Ovary (tissue), 9 donors: ENCODE measurements around the gene GALNT12. TPM values are rescaled to one million over a fixed set of nuclear protein-coding genes. Genes with fewer than 3 reads are reported as not detected.

Source experiments
- DNase-seq, 5 donors: peaks; one replicate each; pipeline ENCODE4 v3.0.0-alpha.2; 2019 to 2020
- H3K27ac ChIP-seq, 2 donors: fragments of 200-600 bp; one replicate each; pipeline versions ENCODE4 v1.5.1 to v1.8.0; 2019 to 2022
- H3K27me3 ChIP-seq: fragments of 200-600 bp; one replicate; pipeline ENCODE4 v1.8.0; 2022
- H3K36me3 ChIP-seq: fragments of 200-600 bp; sonication (generic); one replicate; pipeline ENCODE4 v1.5.1; 2019
- H3K4me1 ChIP-seq: one replicate; pipeline ENCODE4 v1.8.1; 2013; ENCODE audit warnings: mild to moderate bottlenecking, moderate library complexity; ENCODE audit not compliant: insufficient read depth
- H3K4me3 ChIP-seq: fragments of 200-600 bp; sonication (generic); one replicate; pipeline ENCODE4 v1.5.1; 2017
- H3K9me3 ChIP-seq, 2 donors: fragments of 200-600 bp in 1 of 2; sonication (generic) in 1 of 2; one replicate each; pipeline versions ENCODE4 v1.5.1 to v1.8.1; 2013 to 2019; ENCODE audit warnings: mild to moderate bottlenecking in 1 of 2, moderate library complexity in 1 of 2
- EP300 ChIP-seq: sonication (generic); formaldehyde crosslinking; IDR thresholded peaks from one replicate; pipeline ENCODE4 v1.6.1; 2017; ENCODE audit warnings: antibody characterized with exemption
- POLR2A ChIP-seq: fragments of 450-650 bp; IDR thresholded peaks from one replicate; pipeline ENCODE4 v1.6.1; 2017; ENCODE audit warnings: antibody characterized with exemption, mild to moderate bottlenecking, moderate library complexity
- WGBS, 3 donors: extraction: QIAGEN DNeasy Blood & Tissue Kit in 1 of 3; methylation state at CpG; one replicate each; pipeline versions ENCODE4 v1.1.5 to v1.1.7; 2013 to 2017; 5-methylcytosine and 5-hydroxymethylcytosine counted together
- intact Hi-C, 4 donors: fragments of 100-400 bp; cut with DNase I; formaldehyde crosslinking; loops; one replicate each; pipeline versions ENCODE4 v1.11.0 to v1.15.1; 2022 to 2023
- polyA plus RNA-seq, 2 donors: library from polyadenylated mRNA; stranded (reverse); fragments of 200-250 nt in 1 of 2; fragments of 350-450 nt in 1 of 2; fragmentation: Illumina TruSeq in 1 of 2; extraction: RNeasy Lipid Tissue Mini Kit (QIAGEN cat#74804) in 1 of 2; gene quantifications; one replicate each; pipeline ENCODE4 v1.2.3, GENCODE V29; 2013 to 2014
- total RNA-seq, 7 donors: library from RNA; depleted of rRNA in 2 of 7; stranded (reverse); fragments of >200 nt in 2 of 7; fragmentation: NEBNext Ultra II Directional in 3 of 7; extraction: Animal tissue kit (Norgen Biotek cat#: 25700) in 3 of 7; gene quantifications; one replicate each; pipeline versions ENCODE4 v1.1.0 to v1.2.4, GENCODE V29; 2016 to 2023
- TF ChIP-seq, protein P1 (sequence below), 3 donors: fragments of 450-650 bp in 2 of 3; fragments of 200-600 bp in 1 of 3; IDR thresholded peaks; one replicate each; pipeline versions ENCODE4 v1.5.1 to v1.8.0; 2016 to 2022; ENCODE audit warnings: antibody characterized with exemption in 3 of 3, mild to moderate bottlenecking in 1 of 3
- donor health status: DM: no; HTN: no; CAD: no; lungs with moderate emphysema.
- donor health status: DM: no; HTN: no; CAD: no.
- donor health status: Bipolar disorder and iron deficiency.
- donor health status: DM: yes; HTN: yes; CAD: no.
- donor health status: DM: no; HTN: no; CAD: no.
- donor health status: DM: yes; HTN: yes; CAD: no.

The GALNT12 gene
- total and polyA plus RNA-seq, 9 donors = 0.23 to 7.0 (median 1.4) TPM

DNA sequence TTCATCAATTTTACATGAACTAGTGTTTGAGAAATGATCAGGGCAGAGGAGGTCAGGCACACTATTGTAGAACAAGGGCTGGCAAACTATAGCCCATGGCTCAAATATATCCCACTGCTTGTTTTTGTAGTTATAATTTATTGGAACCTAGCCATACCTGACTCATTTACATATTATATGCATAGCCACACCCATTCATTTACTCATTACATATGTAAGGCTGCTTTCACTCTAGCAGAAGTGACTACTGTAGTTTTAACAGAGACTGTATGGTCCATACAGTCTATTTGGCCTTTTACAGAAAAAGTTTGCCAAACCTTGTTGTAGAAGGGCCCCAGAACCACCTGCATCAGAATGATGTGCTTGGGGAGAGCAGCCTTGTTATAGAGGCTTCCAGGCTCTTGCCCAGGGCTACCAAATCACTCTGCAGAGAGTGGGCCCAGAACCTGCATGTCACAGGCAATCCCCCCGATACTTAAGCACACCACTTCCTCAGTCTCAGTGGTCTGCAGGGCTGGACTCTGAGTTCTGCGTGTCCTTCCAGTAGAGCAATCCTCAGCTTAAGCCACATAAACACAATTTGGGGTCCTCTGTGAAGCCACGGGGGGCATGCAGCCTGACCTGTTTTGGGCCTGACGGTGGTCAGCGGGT is 17.9 kb upstream of the GALNT12 start:
- H3K27ac ChIP-seq = no peak overlapping the region
- H3K4me1 ChIP-seq = no peaks in the 10 kb centered on the region
- intact Hi-C loops = no loop called here
- H3K9me3 ChIP-seq = no peaks in the 10 kb centered on the region
- no peaks in the 10 kb centered on the region for H3K36me3 ChIP-seq
- no peak overlapping the region for H3K4me3 ChIP-seq
- WGBS, 3 donors = 94 to 100% (median 97%) methylated on average over 5 of the region's 5 CpGs
- DNase-seq = no peak
- TF ChIP-seq POLR2A = no peak
- TF ChIP-seq, protein P1, sequence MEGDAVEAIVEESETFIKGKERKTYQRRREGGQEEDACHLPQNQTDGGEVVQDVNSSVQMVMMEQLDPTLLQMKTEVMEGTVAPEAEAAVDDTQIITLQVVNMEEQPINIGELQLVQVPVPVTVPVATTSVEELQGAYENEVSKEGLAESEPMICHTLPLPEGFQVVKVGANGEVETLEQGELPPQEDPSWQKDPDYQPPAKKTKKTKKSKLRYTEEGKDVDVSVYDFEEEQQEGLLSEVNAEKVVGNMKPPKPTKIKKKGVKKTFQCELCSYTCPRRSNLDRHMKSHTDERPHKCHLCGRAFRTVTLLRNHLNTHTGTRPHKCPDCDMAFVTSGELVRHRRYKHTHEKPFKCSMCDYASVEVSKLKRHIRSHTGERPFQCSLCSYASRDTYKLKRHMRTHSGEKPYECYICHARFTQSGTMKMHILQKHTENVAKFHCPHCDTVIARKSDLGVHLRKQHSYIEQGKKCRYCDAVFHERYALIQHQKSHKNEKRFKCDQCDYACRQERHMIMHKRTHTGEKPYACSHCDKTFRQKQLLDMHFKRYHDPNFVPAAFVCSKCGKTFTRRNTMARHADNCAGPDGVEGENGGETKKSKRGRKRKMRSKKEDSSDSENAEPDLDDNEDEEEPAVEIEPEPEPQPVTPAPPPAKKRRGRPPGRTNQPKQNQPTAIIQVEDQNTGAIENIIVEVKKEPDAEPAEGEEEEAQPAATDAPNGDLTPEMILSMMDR (IDR thresholded peaks at IDR 0.05) = no peak
- TF ChIP-seq EP300 = no peak
- H3K27me3 ChIP-seq = no peaks in the 10 kb centered on the region

DNA sequence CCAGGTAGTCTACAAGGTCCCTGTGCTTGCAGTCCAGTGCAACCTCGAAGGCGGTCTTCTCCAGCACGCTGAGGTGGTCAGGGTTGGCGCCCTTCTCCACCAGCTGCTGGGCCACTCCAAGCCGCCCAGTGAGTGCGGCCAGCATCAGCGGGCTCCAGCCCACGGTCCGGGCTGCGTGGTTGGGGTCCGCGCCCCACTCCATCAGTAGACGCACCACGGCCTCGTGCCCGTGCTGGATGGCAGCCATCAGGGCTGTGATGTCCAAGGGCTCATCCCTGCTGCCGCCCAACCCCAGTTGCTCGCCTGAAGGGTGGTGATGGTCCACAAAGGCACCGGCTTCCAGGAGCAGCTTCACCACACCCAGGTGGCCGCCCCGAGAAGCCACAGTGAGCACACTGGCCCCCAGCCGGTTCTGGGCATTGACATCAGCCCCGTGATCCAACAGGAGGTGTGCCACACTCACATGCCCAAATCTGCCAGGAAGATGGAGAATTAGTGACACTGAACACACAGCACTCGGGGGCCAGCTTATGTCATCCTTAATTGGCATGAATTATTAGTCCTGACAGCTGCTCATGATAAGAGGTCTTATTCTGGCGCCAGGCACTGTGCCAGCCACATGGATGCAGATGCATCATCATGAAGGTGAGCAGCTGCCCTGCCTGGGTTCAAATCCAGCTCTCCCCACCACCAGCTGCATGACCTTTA is 17.2 kb upstream of the GALNT12 start:
- Histone ChIP-seq H3K9me3 (no peaks in the 10 kb centered on the region), H3K36me3 (no peaks in the 10 kb centered on the region), H3K27ac (no peak overlapping the region), H3K27me3 (no peaks in the 10 kb centered on the region), H3K4me3 (no peak overlapping the region), H3K4me1 (peaks cover under 1% of the 10 kb centered on the region)
- intact Hi-C loops = no loop called here
- 89 to 94% (median 90%) methylated on average over 23 to 25 of the region's 25 CpGs for WGBS, 3 donors
- TF ChIP-seq, protein P1 (IDR thresholded peaks at IDR 0.05) = no peak
- TF ChIP-seq EP300 (no peak), POLR2A (no peak)
- DNase-seq = peak in 3 of 5 donors; percentile 31 to 44 (median 41)

DNA sequence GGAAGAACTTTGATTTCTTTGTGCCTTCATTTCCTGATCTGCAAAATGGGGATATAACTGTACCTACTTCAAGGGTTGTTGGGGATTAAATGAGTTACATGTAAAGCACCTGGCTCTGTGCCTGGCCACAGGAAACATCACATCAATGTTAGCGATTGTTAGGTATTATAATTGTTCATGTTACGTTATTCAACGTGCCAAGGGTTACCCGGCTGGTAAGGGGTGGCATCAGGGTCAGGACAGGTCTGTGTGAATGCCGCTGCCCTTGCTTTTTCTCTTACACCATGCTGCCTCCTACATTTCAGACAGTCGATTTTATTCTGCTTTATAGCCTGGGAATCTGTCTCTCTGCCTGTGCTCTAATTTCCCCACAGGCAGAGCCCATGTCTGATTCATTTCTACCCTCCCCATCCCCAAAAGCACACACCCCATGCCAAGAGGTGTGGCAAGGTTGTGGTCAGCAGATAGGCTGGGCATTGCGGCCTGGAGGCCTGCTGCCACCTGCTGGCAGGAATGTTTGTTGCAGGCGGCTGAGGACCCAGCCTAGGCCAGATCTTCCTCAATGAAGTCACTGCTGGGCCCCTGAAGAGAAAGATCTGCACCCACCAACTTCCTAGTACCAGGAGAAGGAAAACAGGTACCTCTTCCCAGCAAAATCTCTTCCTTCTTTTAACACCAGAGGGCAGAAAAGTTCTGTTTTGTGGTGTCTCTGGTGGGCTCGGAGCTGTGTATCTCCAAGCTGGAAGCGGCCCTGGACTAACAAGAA is 16.4 kb upstream of the GALNT12 start:
- Histone ChIP-seq H3K27me3 (no peaks in the 10 kb centered on the region), H3K27ac (no peak overlapping the region), H3K9me3 (no peaks in the 10 kb centered on the region), H3K4me3 (no peak overlapping the region), H3K36me3 (no peaks in the 10 kb centered on the region), H3K4me1 (peaks cover 3% of the 10 kb centered on the region)
- TF ChIP-seq, protein P1 (IDR thresholded peaks at IDR 0.05) = peak; percentile 96 to 97 (median 97)
- TF ChIP-seq EP300 (no peak), POLR2A (no peak)
- intact Hi-C loops = no loop called here
- WGBS, 3 donors = 53 to 56% (median 54%) methylated on average over 10 of the region's 10 CpGs
- peak; percentile 80 to 91 (median 89) for DNase-seq

DNA sequence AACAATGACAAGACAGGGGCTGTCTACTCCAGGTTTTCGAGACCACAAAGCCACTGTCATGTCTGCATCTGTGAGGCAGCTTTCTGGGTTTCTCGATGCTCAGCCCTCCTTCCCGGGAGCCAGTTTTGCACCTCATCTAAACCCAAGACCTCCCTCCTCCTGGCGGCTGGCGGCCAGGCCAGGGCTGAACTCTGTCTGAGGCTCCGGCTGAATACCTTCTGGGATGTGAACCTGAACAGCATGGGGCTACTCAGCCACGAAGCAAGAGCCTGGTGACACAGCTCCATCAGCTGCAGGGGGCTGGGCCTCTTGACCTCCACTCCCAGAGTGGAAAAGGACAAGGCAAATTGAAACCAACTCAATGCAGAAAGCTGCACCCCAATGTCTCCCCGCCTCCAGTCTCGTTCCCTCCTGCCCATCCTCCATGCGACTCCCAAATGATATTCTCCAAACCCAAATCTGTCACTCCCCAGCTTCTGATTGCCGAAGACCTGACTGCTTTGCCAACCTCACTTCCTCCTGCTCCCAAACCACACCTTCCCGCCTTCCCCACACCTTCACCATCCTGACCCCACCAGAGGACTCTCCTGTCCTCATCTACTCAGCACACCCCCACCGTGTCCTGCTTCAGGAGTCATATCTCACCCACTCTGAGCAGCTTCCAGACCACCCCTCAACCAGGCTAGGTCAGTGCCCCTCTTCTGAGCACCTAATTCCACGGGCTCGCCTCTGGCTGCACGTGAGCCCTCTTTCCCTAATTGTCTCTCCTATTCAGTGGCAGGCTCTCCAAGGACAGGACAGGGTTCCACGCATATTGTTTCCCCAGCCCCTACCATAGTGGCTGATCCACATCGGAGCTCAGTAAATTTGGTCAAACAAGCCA is 15.6 kb upstream of the GALNT12 start:
- Histone ChIP-seq H3K36me3 (no peaks in the 10 kb centered on the region), H3K9me3 (no peaks in the 10 kb centered on the region), H3K27ac (no peak overlapping the region), H3K27me3 (no peaks in the 10 kb centered on the region), H3K4me3 (no peak overlapping the region), H3K4me1 (peaks cover 3% of the 10 kb centered on the region)
- 79 to 85% (median 81%) methylated on average over 18 of the region's 18 CpGs for WGBS, 3 donors
- intact Hi-C loops = no loop called here
- peak in 1 of 5 donors; percentile 29 for DNase-seq
- TF ChIP-seq EP300 = no peak
- TF ChIP-seq, protein P1 (IDR thresholded peaks at IDR 0.05) = no peak
- no peak for TF ChIP-seq POLR2A
